Upper lobe of left lung (tissue), 4 donors: ENCODE measurements around the gene APOBEC3B.

Experiments used
- CTCF ChIP-seq, 6 experiments: fragments of 450-650 bp in 4 of 6; fragments of 200-600 bp in 2 of 6; sonication (generic) in 2 of 6; IDR thresholded peaks; one replicate each; pipeline ENCODE4 v1.5.1; 2016 to 2019; ENCODE audit warnings: antibody characterized with exemption in 6 of 6
- EP300 ChIP-seq, 4 donors: sonication (generic); formaldehyde crosslinking; IDR thresholded peaks; one replicate each; pipeline ENCODE4 v1.5.1; 2017; ENCODE audit warnings: antibody characterized with exemption in 4 of 4, control low read depth in 2 of 4
- POLR2A ChIP-seq, 4 donors: fragments of 450-650 bp; IDR thresholded peaks; one replicate each; pipeline ENCODE4 v1.5.1; 2016 to 2017; ENCODE audit warnings: antibody characterized with exemption in 4 of 4, mild to moderate bottlenecking in 2 of 4

GRCh38 chr22:38940811-38941384 lies 41.2 kb upstream of the APOBEC3B start:
- TF ChIP-seq CTCF (IDR thresholded peaks at IDR 0.05) = no peak
- TF ChIP-seq POLR2A (IDR thresholded peaks at IDR 0.05) = no peak
- TF ChIP-seq EP300 (IDR thresholded peaks at IDR 0.05) = no peak
